Fibroblast of skin of right biceps (primary cell): ENCODE measurements around the gene ATN1.
"Not testable (repeated sequence)": the region's sequence is repeated elsewhere in the genome, so short reads cannot be mapped to it uniquely, and the experiment has no call there.

Experiments used
- DNase-seq: peaks from one replicate; pipeline ENCODE4 v3.0.0-alpha.2; 2013

Gene ATN1, protein sequence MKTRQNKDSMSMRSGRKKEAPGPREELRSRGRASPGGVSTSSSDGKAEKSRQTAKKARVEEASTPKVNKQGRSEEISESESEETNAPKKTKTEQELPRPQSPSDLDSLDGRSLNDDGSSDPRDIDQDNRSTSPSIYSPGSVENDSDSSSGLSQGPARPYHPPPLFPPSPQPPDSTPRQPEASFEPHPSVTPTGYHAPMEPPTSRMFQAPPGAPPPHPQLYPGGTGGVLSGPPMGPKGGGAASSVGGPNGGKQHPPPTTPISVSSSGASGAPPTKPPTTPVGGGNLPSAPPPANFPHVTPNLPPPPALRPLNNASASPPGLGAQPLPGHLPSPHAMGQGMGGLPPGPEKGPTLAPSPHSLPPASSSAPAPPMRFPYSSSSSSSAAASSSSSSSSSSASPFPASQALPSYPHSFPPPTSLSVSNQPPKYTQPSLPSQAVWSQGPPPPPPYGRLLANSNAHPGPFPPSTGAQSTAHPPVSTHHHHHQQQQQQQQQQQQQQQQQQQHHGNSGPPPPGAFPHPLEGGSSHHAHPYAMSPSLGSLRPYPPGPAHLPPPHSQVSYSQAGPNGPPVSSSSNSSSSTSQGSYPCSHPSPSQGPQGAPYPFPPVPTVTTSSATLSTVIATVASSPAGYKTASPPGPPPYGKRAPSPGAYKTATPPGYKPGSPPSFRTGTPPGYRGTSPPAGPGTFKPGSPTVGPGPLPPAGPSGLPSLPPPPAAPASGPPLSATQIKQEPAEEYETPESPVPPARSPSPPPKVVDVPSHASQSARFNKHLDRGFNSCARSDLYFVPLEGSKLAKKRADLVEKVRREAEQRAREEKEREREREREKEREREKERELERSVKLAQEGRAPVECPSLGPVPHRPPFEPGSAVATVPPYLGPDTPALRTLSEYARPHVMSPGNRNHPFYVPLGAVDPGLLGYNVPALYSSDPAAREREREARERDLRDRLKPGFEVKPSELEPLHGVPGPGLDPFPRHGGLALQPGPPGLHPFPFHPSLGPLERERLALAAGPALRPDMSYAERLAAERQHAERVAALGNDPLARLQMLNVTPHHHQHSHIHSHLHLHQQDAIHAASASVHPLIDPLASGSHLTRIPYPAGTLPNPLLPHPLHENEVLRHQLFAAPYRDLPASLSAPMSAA (N-terminal part only)

DNA sequence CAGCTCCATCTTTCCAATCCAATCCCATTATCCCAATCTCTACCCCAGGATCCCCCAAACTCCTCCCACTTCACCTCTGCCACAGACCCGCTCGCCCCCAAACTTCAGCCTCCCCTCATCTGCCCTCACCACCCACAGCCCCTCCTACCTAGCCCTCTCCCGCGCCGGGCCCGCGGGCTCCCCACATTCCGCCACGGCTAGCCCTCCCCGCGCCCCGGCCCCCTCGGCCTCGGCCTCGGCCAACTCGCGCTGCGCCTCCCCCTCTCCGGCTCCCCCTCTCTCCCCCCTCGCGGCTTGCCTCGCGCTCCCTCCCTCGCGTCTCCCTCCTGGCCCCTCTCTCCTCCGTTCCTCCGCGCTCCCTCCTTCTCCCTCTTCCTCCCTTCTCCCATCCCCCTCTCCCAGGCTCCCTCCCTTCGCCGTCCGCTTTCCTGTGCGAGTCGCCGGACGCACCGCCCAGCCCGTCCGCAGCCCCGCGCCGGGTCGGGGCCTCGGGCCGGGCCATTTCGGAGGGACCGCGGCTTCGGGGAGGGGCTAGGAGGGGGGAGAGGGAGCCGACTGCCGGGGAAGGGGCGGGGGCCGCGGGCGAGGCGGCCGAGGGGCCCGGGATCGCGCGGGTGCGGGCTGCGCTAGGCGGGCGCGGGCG is at the start of gene ATN1:
TSS of gene ATN1 (plus strand) at position 581 of the 643 bp plus-strand sequence. CDS start 6,043 bp downstream, outside the sequence.
- peak; percentile 88 for DNase-seq

DNA sequence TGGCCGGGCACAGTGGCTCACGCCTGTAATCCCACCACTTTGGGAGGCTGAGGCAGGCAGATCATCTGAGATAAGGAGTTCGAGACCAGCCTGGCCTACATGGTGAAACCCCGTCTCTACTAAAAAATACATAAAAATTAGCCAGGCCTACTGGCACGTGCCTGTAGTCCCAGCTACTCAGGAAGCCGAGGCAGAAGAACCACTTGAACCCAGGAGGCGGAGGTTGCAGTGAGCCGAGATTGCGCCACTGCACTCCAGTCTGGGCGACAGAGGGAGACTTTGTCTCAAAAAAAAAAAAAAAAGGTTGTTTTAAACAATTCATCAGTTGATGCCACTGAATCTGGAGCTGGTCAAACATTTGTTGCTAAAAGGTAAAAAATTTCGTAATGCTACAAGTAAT is 47.9 kb upstream of the ATN1 start:
- DNase-seq = not testable (repeated sequence)

DNA sequence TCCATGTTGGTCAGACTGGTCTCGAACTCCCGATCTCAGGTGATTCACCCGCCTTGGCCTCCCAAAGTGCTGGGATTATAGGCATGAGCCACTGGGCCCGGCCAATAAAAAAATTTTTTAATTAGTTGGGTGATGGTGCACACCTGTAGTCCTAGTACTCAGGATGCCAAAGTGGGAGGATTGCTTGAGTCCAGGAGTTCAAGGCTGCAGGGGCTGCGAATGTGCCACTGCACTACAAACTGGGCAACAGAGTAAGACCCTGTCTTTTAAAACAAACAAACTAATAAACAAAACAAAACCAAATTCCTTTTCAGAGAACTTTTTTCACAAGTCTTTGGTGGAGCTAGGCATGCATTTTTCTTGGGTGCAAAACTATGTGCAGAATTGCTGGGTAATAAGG is 44.5 kb upstream of the ATN1 start:
- no peak for DNase-seq

DNA sequence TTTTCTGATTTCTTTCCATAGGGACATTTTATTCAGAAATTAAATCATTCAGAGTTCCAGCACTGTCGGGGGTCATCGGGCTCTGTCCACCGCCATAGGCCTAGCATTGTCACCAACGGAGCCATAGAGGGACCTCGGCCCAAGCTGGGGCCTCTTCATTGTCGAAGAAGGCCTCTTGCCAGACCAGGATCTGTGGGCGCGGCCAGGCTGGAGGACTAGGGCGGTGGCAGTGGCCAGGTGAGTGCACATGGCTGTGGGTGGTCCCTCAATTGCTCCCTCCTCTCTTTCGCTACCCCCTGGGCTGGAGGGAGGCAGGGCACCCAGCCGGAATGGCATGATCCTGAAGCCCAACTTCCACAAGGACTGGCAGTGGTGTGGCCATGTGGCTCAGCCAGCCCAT is 44.1 kb upstream of the ATN1 start:
- DNase-seq = no peak

DNA sequence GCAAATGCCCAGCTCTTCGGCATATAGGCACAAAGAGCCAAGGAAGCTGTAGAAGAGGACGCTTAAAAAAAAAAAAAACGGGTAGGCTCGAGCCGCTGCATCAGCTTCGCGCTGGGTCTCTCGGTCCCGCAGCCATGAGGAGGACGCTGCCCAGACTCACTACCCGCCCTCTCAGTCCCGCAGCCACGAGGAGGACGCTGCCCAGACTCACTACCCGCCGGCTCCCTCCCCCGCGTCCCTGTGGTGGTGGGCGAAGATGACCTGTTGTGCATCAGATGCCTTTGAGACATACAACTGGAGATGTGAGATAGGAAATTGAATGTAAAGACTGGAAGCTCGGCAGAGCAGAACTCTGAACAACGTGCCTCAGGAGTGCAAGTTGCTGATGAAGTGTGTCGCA is 43.2 kb upstream of the ATN1 start:
- no peak for DNase-seq

DNA sequence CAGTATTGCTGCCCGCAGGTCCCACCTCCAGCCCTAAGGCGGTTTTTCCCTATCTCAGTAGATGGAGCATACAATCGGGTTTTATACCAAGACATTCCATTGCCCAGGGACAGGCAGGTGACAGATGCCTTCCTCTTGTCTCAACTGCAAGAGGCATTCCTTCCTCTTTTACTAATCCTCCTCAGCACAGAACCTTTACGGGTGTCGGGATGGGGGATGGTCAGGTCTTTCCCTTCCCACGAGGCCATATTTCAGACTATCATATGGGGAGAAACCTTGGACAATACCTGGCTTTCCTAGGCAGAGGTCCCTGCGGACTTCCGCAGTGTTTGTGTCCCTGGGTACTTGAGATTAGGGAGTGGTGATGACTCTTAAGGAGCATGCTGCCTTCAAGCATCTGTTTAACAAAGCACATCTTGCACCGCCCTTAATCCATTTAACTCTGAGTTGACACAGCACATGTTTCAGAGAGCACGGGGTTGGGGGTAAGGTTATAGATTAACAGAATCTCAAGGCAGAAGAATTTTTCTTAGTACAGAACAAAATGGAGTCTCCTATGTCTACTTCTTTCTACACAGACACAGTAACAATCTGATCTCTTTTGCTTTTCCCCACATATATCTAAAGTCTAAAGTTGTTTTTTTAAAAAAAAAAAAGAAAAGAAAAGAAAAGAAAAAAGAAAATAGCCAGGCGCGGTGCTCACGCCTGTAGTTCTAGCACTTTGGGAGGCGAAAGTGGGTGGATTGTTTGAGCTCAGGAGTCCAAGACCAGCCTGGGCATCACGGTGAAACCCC is 41.4 kb upstream of the ATN1 start:
- DNase-seq = not testable (repeated sequence)

DNA sequence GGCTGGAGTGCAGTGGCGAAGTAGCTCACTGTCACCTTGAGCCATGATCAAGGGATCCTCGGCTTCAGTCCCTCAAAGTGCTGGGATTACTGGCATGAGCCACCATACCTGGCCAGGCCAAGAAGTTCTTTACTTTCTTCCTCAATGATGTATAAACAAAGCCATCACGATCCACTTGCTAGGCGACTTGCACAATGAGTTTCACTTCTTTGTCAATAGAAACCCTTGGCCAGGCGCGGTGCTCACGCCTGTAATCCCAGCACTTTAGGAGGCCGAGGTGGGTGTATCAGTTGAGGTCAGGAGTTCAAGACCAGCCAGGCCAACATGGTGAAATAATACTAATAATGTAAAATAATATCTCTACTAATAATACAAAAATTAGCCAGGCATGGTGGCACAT is 40.3 kb upstream of the ATN1 start:
- no peak for DNase-seq

DNA sequence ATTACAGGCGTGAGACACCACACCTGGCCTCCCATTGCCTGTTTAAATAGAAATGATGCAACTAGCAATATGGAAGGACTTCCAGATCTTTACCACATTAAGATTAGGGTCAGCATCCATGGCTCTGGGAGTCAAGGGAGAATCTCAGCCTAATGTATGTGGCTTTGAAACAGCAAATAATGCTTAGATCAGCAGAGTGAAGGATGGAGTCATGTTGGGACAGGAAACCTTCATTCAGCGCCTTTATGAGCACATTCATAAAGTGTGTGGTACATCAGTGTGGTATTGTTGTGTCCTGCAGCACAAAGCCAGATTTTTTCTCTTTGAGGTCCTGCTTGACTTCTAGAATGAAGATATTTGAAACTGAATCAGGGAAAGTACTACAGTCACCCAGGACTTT is 39.4 kb upstream of the ATN1 start:
- DNase-seq = no peak

DNA sequence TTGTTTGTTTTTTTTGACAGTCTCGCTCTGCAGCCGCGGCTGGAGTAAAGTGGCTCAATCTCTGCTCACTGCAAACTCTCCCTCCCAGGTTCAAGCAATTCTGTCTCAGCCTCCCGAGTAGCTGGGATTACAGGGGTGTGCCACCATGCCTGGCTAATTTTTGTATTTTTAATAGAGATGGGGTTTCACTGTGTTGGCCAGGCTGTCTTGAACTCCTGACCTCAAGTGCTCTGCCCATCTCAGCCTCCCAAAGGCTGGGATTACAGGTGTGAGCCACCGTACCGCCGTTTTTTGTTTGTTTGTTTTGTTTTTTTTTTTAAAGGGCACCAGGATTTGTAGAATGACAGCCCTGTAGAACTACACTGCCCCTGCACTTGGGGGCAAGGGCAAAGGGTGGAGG is 39.0 kb upstream of the ATN1 start:
- not testable (repeated sequence) for DNase-seq

DNA sequence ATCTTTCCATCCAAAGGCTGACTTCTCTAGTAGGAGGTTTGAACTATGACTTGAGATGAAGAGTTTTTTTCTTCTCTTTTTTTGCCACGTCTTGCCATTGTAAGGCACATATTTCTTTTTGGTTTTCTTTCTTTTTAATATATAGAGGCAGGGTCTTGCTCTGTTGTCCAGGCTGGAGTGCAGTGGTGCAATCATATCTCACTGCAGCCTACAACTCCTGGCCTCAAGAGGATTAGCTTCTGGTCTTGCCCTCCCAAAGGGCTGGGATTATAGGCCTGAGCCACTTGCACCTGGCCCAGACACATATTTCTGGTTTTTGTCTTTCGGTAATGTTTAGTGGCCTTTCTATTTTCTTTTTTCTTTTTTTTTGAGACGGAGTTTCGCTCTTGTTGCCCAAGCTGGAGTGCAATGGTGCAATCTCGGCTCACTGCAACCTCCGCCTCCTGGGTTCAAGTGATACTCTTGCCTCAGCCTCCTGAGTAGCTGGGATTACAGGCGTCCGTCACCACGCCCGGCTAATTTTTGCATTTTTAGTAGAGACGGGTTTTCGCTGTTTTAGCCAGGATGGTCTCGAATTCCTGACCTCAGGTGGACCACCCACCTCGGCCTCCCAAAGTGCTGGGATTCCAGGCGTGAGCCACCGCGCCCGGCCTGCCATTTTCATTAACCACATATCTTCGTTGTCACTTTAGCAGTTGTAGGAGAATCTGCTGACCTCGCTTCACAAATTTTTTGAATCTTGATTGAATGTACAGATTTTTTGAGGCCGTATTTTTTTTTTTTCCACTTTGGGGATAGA is 37.8 kb upstream of the ATN1 start:
- not testable (repeated sequence) for DNase-seq

DNA sequence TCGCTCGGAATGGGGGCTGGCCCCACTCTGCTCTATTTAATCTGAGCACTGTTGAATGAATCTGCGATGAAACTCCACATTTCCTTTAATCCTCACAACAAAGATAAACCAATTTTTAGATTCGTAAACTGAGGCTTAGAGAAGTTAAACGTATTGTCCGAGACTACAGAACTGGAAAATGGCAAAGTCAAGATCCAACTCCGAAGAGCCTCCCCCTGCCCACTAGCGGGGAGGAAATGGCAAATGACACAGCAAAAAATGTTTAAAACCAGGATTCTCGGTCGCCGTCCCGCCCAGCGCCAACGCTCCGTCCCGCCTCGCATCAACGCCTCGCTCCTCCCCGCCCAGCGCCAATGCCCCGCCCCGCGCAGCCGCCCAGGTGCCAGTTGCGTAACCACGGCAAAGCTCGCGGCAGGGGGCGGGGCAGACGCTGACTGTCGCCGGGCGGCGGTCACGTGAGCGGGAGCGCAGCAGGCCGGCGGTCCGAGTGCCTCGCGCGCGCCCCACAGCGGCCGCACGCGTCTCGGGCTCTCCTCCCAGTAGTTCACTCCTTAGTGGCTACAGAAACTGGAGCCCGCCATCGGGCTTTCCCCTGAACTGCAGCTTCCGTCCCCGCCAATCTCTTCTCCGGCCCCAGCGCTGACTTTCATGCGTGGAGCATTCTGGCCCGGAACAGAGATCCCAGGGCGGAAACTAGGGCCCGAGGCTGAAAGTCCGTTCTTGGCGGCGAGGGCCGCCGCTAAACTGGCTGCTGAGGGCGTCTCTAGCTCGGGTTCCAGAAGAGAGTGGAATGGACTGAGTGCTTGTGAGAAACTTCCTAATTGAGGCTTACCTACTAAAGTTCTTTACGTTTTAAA is 36.7 kb upstream of the ATN1 start:
- peak; percentile 97 for DNase-seq

DNA sequence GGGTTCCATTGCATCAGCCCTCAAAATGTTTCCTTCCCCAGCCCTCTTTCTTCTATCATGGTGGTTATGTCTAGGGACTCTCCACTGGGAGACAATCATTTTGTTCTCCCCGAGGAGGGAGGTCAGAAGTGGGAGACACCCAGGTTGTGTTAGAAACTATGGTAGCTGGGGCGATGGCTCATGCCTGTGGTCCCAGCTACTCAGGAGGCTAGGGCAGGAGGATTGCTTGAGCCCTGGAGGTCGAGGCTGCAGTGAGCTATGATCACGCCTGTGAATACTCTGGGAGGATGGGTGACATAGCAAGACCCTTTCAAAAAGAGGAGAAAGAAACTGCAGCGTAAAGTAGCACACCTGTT is 36.1 kb upstream of the ATN1 start:
- DNase-seq = no peak

DNA sequence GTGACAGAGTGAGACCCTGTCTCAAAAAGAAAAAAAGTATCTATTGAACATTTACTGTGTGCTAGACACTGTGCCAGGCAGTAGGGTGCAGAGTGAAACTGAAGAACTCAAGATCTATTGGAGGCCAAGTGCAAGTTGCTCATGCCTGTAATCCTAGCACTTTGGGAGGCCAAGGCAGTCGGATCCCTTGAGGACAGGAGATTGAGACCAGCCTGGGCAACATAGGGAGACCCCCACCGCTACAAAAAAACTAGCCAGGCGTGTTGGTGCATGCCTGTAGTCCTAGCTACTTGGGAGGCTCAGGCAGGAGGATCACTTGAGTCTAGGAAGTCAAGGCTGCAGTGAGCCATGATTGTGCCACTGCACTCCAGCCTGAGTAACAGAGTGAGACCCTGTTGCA is 35.1 kb upstream of the ATN1 start:
- DNase-seq = not testable (repeated sequence)

DNA sequence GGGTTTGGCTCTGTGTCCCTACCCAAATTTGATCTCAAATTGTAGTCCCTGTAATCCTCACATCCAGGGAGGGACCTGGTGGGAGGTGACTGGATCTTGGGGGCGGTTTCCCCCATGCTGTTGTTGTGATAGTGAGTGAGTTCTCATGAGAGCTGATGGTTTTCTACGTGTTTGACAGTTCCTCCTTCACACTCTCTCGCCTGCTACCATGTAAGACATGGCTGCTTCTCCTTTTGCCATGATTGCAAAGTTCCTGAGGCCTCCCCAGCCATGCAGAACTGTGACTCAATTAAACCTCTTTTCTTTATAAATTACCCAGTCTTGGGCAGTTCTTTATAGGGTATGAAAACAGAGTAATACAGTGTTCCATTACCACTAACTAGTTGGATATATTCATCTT is 33.4 kb upstream of the ATN1 start:
- DNase-seq = no peak

DNA sequence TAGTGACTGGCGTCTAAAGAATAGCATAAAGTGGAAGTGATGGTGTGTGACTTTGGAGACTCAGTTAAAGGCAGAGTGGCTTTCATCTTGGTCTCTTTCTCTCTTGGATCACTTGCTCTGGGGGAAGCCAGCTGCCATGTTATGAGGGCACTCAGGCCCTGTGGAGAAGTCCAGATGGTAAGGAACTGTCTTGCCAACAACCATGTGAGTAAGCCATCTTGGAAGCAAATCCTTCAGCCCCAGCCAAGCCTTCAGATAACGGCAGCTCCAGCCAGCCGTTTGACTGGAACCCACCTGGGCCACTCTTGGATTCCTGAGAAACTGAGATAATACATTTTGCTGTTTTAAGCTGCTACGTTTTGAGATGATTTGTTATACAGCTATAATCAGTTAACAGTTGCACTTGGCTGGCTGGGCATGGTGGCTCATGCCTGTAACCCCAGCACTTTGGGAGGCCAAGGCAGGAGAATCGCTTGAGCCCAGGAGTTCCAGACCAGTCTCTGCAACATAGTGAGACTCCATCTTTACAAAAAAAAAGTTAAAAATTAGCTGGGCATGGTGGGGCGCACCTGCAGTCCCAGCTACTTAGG is 30.8 kb upstream of the ATN1 start:
- DNase-seq = no peak

DNA sequence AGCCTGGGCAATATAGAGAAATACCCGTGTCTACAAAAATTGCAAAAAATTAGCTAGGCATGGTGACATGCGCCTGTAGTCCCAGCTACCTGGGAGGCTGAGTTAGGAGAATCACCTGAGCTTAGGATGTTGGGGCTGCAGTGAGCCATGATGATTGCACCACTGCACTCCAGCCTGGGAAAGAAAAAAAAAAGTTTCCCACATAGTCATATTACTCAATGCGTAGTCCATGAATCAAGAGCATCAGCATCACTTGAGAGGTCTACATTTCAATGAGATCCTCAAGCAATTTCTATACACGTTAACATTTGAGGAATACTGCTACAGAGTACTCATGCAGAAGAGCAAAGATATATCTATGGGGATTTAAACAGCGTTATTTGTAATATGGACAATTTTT is 28.3 kb upstream of the ATN1 start:
- DNase-seq = no peak

DNA sequence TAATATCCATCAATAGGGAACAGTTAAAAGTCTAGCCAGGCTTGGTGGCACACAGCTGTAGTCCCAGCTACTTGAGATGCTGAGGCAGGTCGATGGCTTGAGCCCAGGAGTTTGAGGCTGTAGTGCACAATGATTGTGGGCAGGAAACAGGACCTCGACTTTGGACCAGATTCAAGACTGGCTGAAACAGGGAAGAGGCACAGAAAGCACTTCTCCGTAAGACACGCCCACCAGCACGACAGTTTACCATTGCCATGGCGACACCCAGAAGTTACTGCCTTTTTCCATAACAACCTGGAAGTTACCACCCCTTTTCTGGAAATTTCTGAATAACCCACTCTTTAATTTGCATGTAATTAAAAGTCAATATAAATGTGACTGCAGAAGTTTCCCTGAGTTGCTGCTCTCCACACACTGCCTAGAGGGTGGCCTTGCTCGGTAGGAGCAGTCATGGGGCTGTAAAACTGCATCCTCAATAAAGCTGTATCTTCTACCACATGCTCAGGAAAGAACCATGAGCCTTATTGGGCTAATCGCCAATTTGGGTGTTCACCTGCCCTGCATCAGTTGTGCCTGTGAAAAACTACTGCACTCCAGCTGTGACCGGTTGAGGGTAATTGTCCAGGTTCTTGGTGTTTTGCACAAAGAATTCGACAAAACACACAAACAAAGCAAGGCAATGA is 27.8 kb upstream of the ATN1 start:
- no peak for DNase-seq

DNA sequence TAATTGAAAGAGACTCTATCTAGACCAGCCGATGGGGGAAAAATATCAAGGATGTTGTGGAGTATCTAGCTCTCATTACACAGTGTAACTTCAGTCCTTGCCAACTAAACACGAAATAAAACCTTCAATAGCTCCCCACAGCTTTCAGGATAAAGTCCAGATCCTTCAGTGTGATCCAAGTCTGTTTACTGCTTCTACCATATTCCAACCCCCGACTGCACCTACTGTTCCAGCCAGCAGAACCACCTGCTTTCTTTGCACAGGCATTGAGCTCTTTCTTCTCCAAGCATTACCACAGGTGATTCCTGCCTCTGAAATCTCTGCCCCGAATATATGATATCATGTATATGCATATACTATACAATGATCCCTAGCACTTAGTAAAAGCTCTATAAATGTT is 25.3 kb upstream of the ATN1 start:
- DNase-seq = no peak

DNA sequence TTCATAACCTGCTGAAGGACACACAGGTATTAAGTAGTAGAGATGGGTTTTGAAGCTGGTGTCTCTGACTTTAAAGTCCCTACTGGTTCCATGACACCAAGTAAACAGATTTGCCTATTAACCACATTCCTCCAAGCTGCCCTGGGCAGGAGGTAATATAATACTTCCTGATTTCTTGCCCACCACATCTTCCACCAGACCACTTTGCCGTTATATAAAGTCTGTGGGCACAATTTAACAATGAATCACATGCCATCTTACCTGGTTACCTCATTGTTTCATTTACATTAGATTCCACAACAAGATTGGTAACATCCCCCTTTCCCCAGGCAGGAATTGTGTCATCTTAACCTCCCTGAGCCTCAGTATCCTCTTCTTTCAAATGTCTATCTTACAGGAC is 24.0 kb upstream of the ATN1 start:
- no peak for DNase-seq
